SK-N-SH (cell line): ENCODE data around the gene CEP89. TPM values are rescaled to one million over a fixed set of nuclear protein-coding genes. Genes with fewer than 3 reads are reported as not detected.

Experiments used
- CTCF ChIA-PET: fragments of 300-600, 350-600 bp; formaldehyde crosslinking; extraction: SDS; loops from one replicate; lab custom pipeline; 2021; lab: Yijun Ruan, JAX
- POLR2A ChIA-PET: fragments of 350-600 bp; sonication (Branson Sonifier 250); formaldehyde crosslinking; extraction: SDS; loops from one replicate; lab custom pipeline; 2020; ENCODE audit warnings: antibody characterized with exemption, inconsistent platforms; lab: Yijun Ruan, JAX
- DNase-seq: peaks from one replicate; pipeline ENCODE4 v3.0.0; 2012
- H2AFZ ChIP-seq: fragments of 200-600 bp; sonication (generic); 2 replicates; pipeline ENCODE4 v1.8.1; 2016; ENCODE audit warnings: antibody characterized with exemption, mild to moderate bottlenecking, low read depth
- H3F3A ChIP-seq: fragments of 200-600 bp; sonication (generic); replicated peaks from 2 replicates; pipeline ENCODE3; 2016; ENCODE audit warnings: antibody characterized with exemption, mild to moderate bottlenecking; ENCODE audit not compliant: insufficient read depth
- H3K27ac ChIP-seq, 2 experiments: fragments of 200-500 bp in 1 of 2; fragments of 200-600 bp in 1 of 2; sonication (Bioruptor generic) in 1 of 2; sonication (generic), shearing (Covaris generic) in 1 of 2; 2 replicates each; pipeline versions ENCODE4 v1.5.1 to v1.6.1; 2014 to 2016; ENCODE audit warnings: low read depth in 2 of 2, inconsistent platforms in 1 of 2, low read length in 1 of 2, mild to moderate bottlenecking in 1 of 2, mixed read lengths in 1 of 2
- H3K27me3 ChIP-seq: fragments of 200-600 bp; sonication (generic), shearing (Covaris generic); 2 replicates; pipeline ENCODE4 v1.6.1; 2016; ENCODE audit warnings: mixed run types; ENCODE audit not compliant: insufficient read depth
- H3K36me3 ChIP-seq, 2 experiments: fragments of 200-500 bp in 1 of 2; fragments of 200-600 bp in 1 of 2; sonication (Bioruptor generic) in 1 of 2; sonication (generic) in 1 of 2; replicated peaks in 1 of 2; 2 replicates each; pipeline versions ENCODE3 to v1.5.1; 2014 to 2016; ENCODE audit warnings: low read length in 1 of 2, mild to moderate bottlenecking in 1 of 2; ENCODE audit not compliant: insufficient read depth in 2 of 2, control insufficient read depth in 1 of 2
- H3K4me1 ChIP-seq, 2 experiments: fragments of 200-500 bp in 1 of 2; fragments of 200-600 bp in 1 of 2; sonication (Bioruptor generic) in 1 of 2; sonication (generic), shearing (Covaris generic) in 1 of 2; 2 replicates each; pipeline versions ENCODE4 v1.5.1 to v1.6.1; 2014 to 2016; ENCODE audit warnings: low read depth in 1 of 2, low read length in 1 of 2, mixed run types in 1 of 2; ENCODE audit not compliant: insufficient read depth in 2 of 2, control insufficient read depth in 1 of 2
- H3K4me2 ChIP-seq: fragments of 200-600 bp; sonication (generic), shearing (Covaris generic); 2 replicates; pipeline ENCODE4 v1.6.1; 2017; ENCODE audit warnings: mixed run types
- H3K4me3 ChIP-seq, 2 experiments: fragments of 200-500 bp in 1 of 2; fragments of 200-600 bp in 1 of 2; sonication (Bioruptor generic) in 1 of 2; sonication (generic), shearing (Covaris generic) in 1 of 2; 2 replicates each; pipeline versions ENCODE4 v1.5.1 to v1.8.1; 2014 to 2016; ENCODE audit warnings: low read depth in 2 of 2, inconsistent platforms in 1 of 2, low read length in 1 of 2, mild to moderate bottlenecking in 1 of 2, mixed read lengths in 1 of 2, moderate library complexity in 1 of 2
- H3K79me2 ChIP-seq: fragments of 200-600 bp; sonication (generic); 2 replicates; pipeline ENCODE4 v1.8.1; 2017; ENCODE audit warnings: mild to moderate bottlenecking; ENCODE audit not compliant: insufficient read depth
- H3K9ac ChIP-seq: fragments of 200-600 bp; sonication (generic); 2 replicates; pipeline ENCODE4 v1.6.1; 2017; ENCODE audit warnings: mixed run types
- H3K9me2 ChIP-seq: fragments of 200-600 bp; sonication (generic); 2 replicates; pipeline ENCODE4 v1.6.1; 2017; ENCODE audit warnings: mixed run types
- H3K9me3 ChIP-seq: fragments of 200-600 bp; sonication (generic); 2 replicates; pipeline ENCODE4 v1.6.1; 2017; ENCODE audit warnings: mixed run types, mild to moderate bottlenecking, moderate library complexity
- H4K20me1 ChIP-seq: fragments of 200-600 bp; sonication (generic); 2 replicates; pipeline ENCODE4 v1.6.1; 2017; ENCODE audit warnings: mild to moderate bottlenecking, mixed run types; ENCODE audit not compliant: insufficient read depth
- CTCF ChIP-seq: fragments of 200-600 bp; sonication (generic); IDR thresholded peaks from 2 replicates; pipeline ENCODE4 v1.6.1; 2017; ENCODE audit warnings: antibody characterized with exemption, mild to moderate bottlenecking, moderate library complexity
- ELF1 ChIP-seq: IDR thresholded peaks from 2 replicates; pipeline ENCODE4 v1.4.0; 2012
- FOXM1 ChIP-seq: IDR thresholded peaks from 2 replicates; pipeline ENCODE4 v1.4.0; 2012; ENCODE audit warnings: low read depth, mild to moderate bottlenecking
- RAD21 ChIP-seq: IDR thresholded peaks from 2 replicates; pipeline ENCODE4 v1.6.1; 2012; ENCODE audit warnings: mild to moderate bottlenecking, low read length
- RCOR1 ChIP-seq: fragments of 150-350 bp; IDR thresholded peaks from 2 replicates; pipeline ENCODE4 v1.6.1; 2017; ENCODE audit warnings: antibody characterized with exemption, low read length
- REST ChIP-seq: IDR thresholded peaks from 2 replicates; pipeline ENCODE4 v1.6.1; 2012; ENCODE audit warnings: mild to moderate bottlenecking, low read depth, low read length, moderate library complexity
- RXRA ChIP-seq: IDR thresholded peaks from 2 replicates; pipeline ENCODE4 v1.4.0; 2012; ENCODE audit warnings: low read depth, mild to moderate bottlenecking, borderline replicate concordance
- SMC3 ChIP-seq: IDR thresholded peaks from 2 replicates; pipeline ENCODE4 v1.6.1; 2012; ENCODE audit warnings: low read depth, low read length, improper control_type of control experiment
- USF2 ChIP-seq: fragments of 150-350 bp; IDR thresholded peaks from 2 replicates; pipeline ENCODE4 v1.6.1; 2017; ENCODE audit warnings: antibody characterized with exemption, low read length, low read depth, borderline replicate concordance
- YY1 ChIP-seq: IDR thresholded peaks from 2 replicates; pipeline ENCODE4 v1.4.0; 2012; ENCODE audit warnings: low read depth, mild to moderate bottlenecking
- WGBS: methylation state at CpG from one replicate; pipeline ENCODE4 v1.1.6; 2017; ENCODE audit warnings: low lambda C conversion rate; 5-methylcytosine and 5-hydroxymethylcytosine counted together
- polyA plus RNA-seq, 3 experiments: library from polyadenylated mRNA; depleted of rRNA; stranded (reverse); fragments of >200 nt; gene quantifications; 2 replicates each; pipeline ENCODE4 v1.2.3, GENCODE V29; 2012

CEP89 gene
- polyA plus RNA-seq, 1 of the 3 experiments (the other 2 are of a cell fraction): 16.4 TPM

GRCh38 chr19:32977280-32977679, 5.5 kb upstream of the CEP89 start (continued):
- TF ChIP-seq REST (no peak), YY1 (no peak), FOXM1 (no peak), USF2 (no peak), RXRA (no peak)

GRCh38 chr19:32976223-32976805, 4.6 kb upstream of the CEP89 start:
- no peak overlapping the region for H3K9ac ChIP-seq
- WGBS: 51% methylated on average over 13 of the region's 14 CpGs
- POLR2A ChIA-PET: no interaction called here
- peaks cover 12% of the 10 kb centered on the region for H3F3A ChIP-seq
- H3K27me3 ChIP-seq: no peaks in the 10 kb centered on the region
- no peaks in the 10 kb centered on the region for H4K20me1 ChIP-seq
- peaks cover 5% of the 10 kb centered on the region for H3K79me2 ChIP-seq
- no peak overlapping the region for H3K4me2 ChIP-seq
- H3K4me1 ChIP-seq: peaks cover 0 to 3% of the 10 kb centered on the region in 2 experiments; a peak in 1 of 4 replicates
- H3K9me2 ChIP-seq: no peaks in the 10 kb centered on the region
- DNase-seq: peak; percentile 60
- TF ChIP-seq RCOR1 (no peak), YY1 (no peak), CTCF (peak; percentile 90), RAD21 (peak; percentile 92), SMC3 (peak; percentile 85), ELF1 (no peak)
- peak overlapping the region in 1 of 2 experiments; percentile 42; a peak in 1 of 4 replicates for H3K4me3 ChIP-seq
- no peak overlapping the region for H2AFZ ChIP-seq
- CTCF ChIA-PET: interaction anchor here (0.6 to 8.6 kb wide), 40 partner anchors 9 to 303 kb away, joined by 3 to 215 read pairs (median 4); partner anchors contain the start of genes GPATCH1 and NUDT19
- H3K9me3 ChIP-seq: no peaks in the 10 kb centered on the region
- no peak overlapping the region for H3K27ac ChIP-seq
- peaks cover 0 to 4% of the 10 kb centered on the region in 2 experiments for H3K36me3 ChIP-seq
